NB4 (cell line): ENCODE data around the gene MRPL21.

Source experiments
- CTCF ChIP-seq: IDR thresholded peaks from one replicate; pipeline ENCODE4 v1.5.1; 2012; ENCODE audit warnings: low read depth, low read length
- POLR2A ChIP-seq: IDR thresholded peaks from 2 replicates; pipeline ENCODE4 v1.6.1; 2011; ENCODE audit warnings: mild to moderate bottlenecking; ENCODE audit not compliant: insufficient read length; ENCODE audit errors: extremely low read depth

- TF ChIP-seq CTCF (no peak), POLR2A (no peak)
Observed at GRCh38 chr11:68929706-68930570, 26.3 kb upstream of the MRPL21 start.
